Neuronal stem cell (in vitro differentiated cells): Measurements from ENCODE around the gene CACNB2.

Experiments used
- DNase-seq: peaks from one replicate; pipeline ENCODE4 v3.0.0-alpha.2; 2013; ENCODE audit warnings: low spot score
- H2AFZ ChIP-seq: one replicate; pipeline ENCODE4 v1.6.1; 2013; ENCODE audit warnings: mild to moderate bottlenecking, low read length, inconsistent platforms
- H2AK5ac ChIP-seq: 2 replicates; pipeline ENCODE4 v1.6.1; 2013; ENCODE audit warnings: low read depth, mild to moderate bottlenecking, inconsistent platforms, low read length, moderate library complexity, mixed read lengths
- H2BK120ac ChIP-seq: 2 replicates; pipeline ENCODE4 v1.6.1; 2013; ENCODE audit warnings: low read depth, mild to moderate bottlenecking, inconsistent platforms, low read length, moderate library complexity, mixed read lengths
- H2BK12ac ChIP-seq: one replicate; pipeline ENCODE4 v1.6.1; 2013; ENCODE audit warnings: low read length, inconsistent platforms
- H2BK15ac ChIP-seq: 2 replicates; pipeline ENCODE4 v1.6.1; 2013; ENCODE audit warnings: mild to moderate bottlenecking, low read length, inconsistent platforms, mixed read lengths
- H2BK5ac ChIP-seq: one replicate; pipeline ENCODE4 v1.6.1; 2013; ENCODE audit warnings: inconsistent platforms, mild to moderate bottlenecking, low read length, moderate library complexity
- H3K14ac ChIP-seq: one replicate; pipeline ENCODE4 v1.6.1; 2013; ENCODE audit warnings: low read length, inconsistent platforms
- H3K18ac ChIP-seq: 2 replicates; pipeline ENCODE4 v1.6.1; 2013; ENCODE audit warnings: low read length, inconsistent platforms
- H3K23ac ChIP-seq: 2 replicates; pipeline ENCODE4 v1.6.1; 2013; ENCODE audit warnings: low read depth, mild to moderate bottlenecking, mixed read lengths, low read length, inconsistent platforms; ENCODE audit not compliant: poor library complexity
- H3K27ac ChIP-seq: replicated peaks from 3 replicates; pipeline ENCODE4 v1.5.1; 2013; ENCODE audit warnings: low read length, inconsistent platforms
- H3K27me3 ChIP-seq, 3 experiments: 2 replicates each; pipeline ENCODE4 v1.6.1; 2013; ENCODE audit warnings: low read length in 3 of 3, mild to moderate bottlenecking in 2 of 3, inconsistent platforms in 1 of 3, low read depth in 1 of 3, mixed read lengths in 1 of 3, moderate library complexity in 1 of 3; ENCODE audit not compliant: control insufficient read depth in 3 of 3, insufficient read depth in 3 of 3
- H3K36me3 ChIP-seq, 2 donors: replicated peaks in 1 of 2; 2 replicates each; pipeline ENCODE4 v1.6.1; 2013; ENCODE audit warnings: low read length in 2 of 2; ENCODE audit not compliant: control insufficient read depth in 2 of 2, insufficient read depth in 2 of 2
- H3K4ac ChIP-seq: 2 replicates; pipeline ENCODE4 v1.6.1; 2013; ENCODE audit warnings: inconsistent platforms, mild to moderate bottlenecking, low read length, moderate library complexity
- H3K4me1 ChIP-seq, 2 donors: 1 replicate in 1 of 2; 2 replicates in 1 of 2; pipeline ENCODE4 v1.6.1; 2013; ENCODE audit warnings: low read length in 2 of 2, low read depth in 1 of 2; ENCODE audit not compliant: control insufficient read depth in 2 of 2, insufficient read depth in 1 of 2
- H3K4me2 ChIP-seq: one replicate; pipeline ENCODE4 v1.6.1; 2013; ENCODE audit warnings: mild to moderate bottlenecking, low read length, inconsistent platforms; ENCODE audit not compliant: insufficient read depth, poor library complexity, severe bottlenecking
- H3K4me3 ChIP-seq, 2 donors: 2 replicates each; pipeline ENCODE4 v1.5.1; 2013; ENCODE audit warnings: low read length in 2 of 2, mild to moderate bottlenecking in 2 of 2, inconsistent platforms in 1 of 2, moderate library complexity in 1 of 2
- H3K79me1 ChIP-seq: one replicate; pipeline ENCODE4 v1.6.1; 2013; ENCODE audit warnings: low read depth, mild to moderate bottlenecking, inconsistent platforms, low read length, moderate library complexity
- H3K9ac ChIP-seq: one replicate; pipeline ENCODE4 v1.6.1; 2013; ENCODE audit warnings: mild to moderate bottlenecking, low read depth, low read length, inconsistent platforms; ENCODE audit not compliant: poor library complexity
- H3K9me3 ChIP-seq, 2 donors: replicated peaks in 1 of 2; 2 replicates each; pipeline versions ENCODE3 to v1.6.1; 2013; ENCODE audit warnings: low read length in 2 of 2, mild to moderate bottlenecking in 2 of 2, inconsistent platforms in 1 of 2, low read depth in 1 of 2, mixed read lengths in 1 of 2, moderate library complexity in 1 of 2; ENCODE audit not compliant: control insufficient read depth in 2 of 2, insufficient read depth in 1 of 2
- H4K8ac ChIP-seq: one replicate; pipeline ENCODE4 v1.6.1; 2013; ENCODE audit warnings: low read depth, mild to moderate bottlenecking, inconsistent platforms, low read length, moderate library complexity
- H4K91ac ChIP-seq: one replicate; pipeline ENCODE4 v1.6.1; 2013; ENCODE audit warnings: low read length, low read depth, mild to moderate bottlenecking, inconsistent platforms; ENCODE audit not compliant: poor library complexity
- WGBS, 2 donors: extraction: QIAGEN DNeasy Blood & Tissue Kit; methylation state at CpG; one replicate each; pipeline ENCODE4 v1.1.7; 2013; ENCODE audit warnings: missing lambda C conversion rate in 2 of 2, mixed read lengths in 1 of 2; ENCODE audit not compliant: insufficient read length in 2 of 2, insufficient replicate concordance in 1 of 2; ENCODE audit errors: extremely low coverage in 2 of 2; 5-methylcytosine and 5-hydroxymethylcytosine counted together

CACNB2 gene

DNA sequence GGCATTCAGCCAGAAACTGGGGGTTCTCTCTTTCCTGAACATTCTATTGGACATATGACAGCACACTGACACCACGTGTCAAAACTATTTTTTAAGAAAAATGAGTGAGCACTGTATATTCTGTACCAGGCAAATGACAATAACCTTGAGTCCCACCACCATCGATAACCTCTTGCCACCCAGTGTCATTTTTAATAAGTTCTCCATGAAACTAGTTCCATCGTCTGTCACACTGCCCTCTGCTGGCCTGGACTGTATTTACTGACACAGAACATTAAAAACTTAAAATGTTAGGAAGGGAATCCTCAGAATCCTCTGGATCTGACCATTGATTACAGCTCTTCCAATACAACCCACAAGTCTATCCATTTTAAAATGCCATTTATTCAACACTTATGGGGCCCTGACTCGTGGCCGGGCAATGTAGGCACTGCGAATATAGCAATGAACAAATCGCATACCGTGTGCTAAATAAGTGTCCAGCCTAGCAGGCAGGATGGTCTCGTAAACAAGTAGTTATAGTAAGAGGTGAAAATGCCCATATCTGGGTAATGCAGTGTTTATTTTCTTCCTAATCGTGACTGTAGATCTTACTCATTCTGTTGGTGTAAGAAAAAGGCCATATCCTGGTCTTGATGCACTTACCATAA lies 35.9 kb upstream of the CACNB2 start:
- H3K4ac ChIP-seq = no peak overlapping the region
- no peak overlapping the region for H3K27ac ChIP-seq
- no peaks in the 10 kb centered on the region for H3K27me3 ChIP-seq
- H3K23ac ChIP-seq = no peak overlapping the region
- no peaks in the 10 kb centered on the region for H3K9me3 ChIP-seq
- no peak overlapping the region for H2BK5ac ChIP-seq
- H2AFZ ChIP-seq = no peak overlapping the region
- no peak overlapping the region for H3K4me3 ChIP-seq
- no peak overlapping the region for H3K14ac ChIP-seq
- H2BK12ac ChIP-seq = no peak overlapping the region
- no peaks in the 10 kb centered on the region for H3K36me3 ChIP-seq
- no peak overlapping the region for H4K91ac ChIP-seq
- DNase-seq = peak; percentile 41
- no peak overlapping the region for H3K4me2 ChIP-seq
- no peak overlapping the region for H4K8ac ChIP-seq
- no peak overlapping the region for H3K9ac ChIP-seq
- H2BK120ac ChIP-seq = no peak overlapping the region
- H2BK15ac ChIP-seq = no peak overlapping the region
- no peaks in the 10 kb centered on the region for H3K79me1 ChIP-seq
- no peak overlapping the region for H2AK5ac ChIP-seq
- H3K4me1 ChIP-seq = no peaks in the 10 kb centered on the region
- H3K18ac ChIP-seq = no peak overlapping the region
- no CpG with 5 or more reads among the region's 10 CpGs for WGBS, 2 donors

DNA sequence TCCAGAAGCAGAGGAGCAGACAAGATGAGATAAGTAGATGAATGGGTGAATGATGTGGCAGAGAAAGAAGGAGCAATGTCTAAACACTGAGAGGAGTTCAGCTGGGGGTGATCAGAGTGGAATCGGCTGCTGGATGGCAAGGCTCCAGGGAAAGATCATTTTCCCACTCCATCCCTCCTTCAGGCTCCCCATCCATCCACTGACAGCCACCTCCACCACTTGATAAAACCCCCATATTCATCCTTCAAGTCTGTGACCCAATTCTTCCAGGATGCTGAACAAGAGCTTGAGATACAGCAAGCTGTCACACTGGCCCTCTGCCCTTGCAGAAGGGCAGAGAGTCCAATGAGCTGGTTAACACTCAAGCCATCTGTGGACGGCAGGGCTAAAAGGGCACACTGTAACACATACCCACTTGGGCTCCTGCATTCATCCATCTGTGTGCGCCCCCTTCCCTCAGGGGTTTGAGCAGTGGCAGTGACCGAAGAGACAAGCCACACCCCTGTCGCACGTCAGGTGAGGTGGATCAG lies 30.8 kb upstream of the CACNB2 start:
- H2BK120ac ChIP-seq = no peak overlapping the region
- H3K4me3 ChIP-seq = no peak overlapping the region
- no peaks in the 10 kb centered on the region for H3K27me3 ChIP-seq
- H3K4ac ChIP-seq = no peak overlapping the region
- H2BK12ac ChIP-seq = no peak overlapping the region
- no peaks in the 10 kb centered on the region for H3K79me1 ChIP-seq
- no peak overlapping the region for H2BK5ac ChIP-seq
- no peaks in the 10 kb centered on the region for H3K36me3 ChIP-seq
- H2AFZ ChIP-seq = no peak overlapping the region
- H3K9me3 ChIP-seq = no peaks in the 10 kb centered on the region
- H2BK15ac ChIP-seq = peak overlapping the region; percentile 38
- H3K27ac ChIP-seq = no peak overlapping the region
- H2AK5ac ChIP-seq = no peak overlapping the region
- no peak overlapping the region for H4K91ac ChIP-seq
- no peaks in the 10 kb centered on the region for H3K4me1 ChIP-seq
- no peak overlapping the region for H3K4me2 ChIP-seq
- H4K8ac ChIP-seq = no peak overlapping the region
- WGBS, 2 donors = no CpG with 5 or more reads among the region's 6 CpGs
- peak overlapping the region; percentile 39 for H3K23ac ChIP-seq
- H3K18ac ChIP-seq = no peak overlapping the region
- H3K9ac ChIP-seq = peak overlapping the region; percentile 35
- H3K14ac ChIP-seq = no peak overlapping the region
- DNase-seq = no peak

DNA sequence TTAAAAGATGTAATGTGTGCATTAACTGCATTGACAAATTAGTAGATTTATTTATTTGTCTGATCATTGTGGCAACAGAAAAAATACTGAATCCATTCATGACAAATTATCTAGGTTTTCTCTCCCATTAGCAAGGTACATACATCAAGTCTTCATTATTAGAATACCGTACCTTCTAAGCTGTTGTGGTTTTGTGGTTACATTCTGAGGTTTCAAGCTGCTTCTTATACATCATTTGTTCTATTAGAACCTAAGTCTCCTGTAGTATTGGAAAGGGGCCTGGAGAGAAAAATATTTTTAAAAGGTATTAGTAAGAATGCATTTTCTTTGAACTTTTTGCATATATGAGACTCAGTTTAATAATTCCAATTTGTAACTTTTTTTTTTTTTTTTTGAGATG lies 26.3 kb upstream of the CACNB2 start:
- DNase-seq = no peak
- H4K91ac ChIP-seq = no peak overlapping the region
- no peak overlapping the region for H3K4me3 ChIP-seq
- no CpG with 5 or more reads among the region's 1 CpG for WGBS, 2 donors
- H2BK120ac ChIP-seq = no peak overlapping the region
- no peak overlapping the region for H2BK15ac ChIP-seq
- no peaks in the 10 kb centered on the region for H3K4me1 ChIP-seq
- no peak overlapping the region for H4K8ac ChIP-seq
- no peak overlapping the region for H3K27ac ChIP-seq
- no peak overlapping the region for H2BK12ac ChIP-seq
- no peak overlapping the region for H3K4ac ChIP-seq
- H3K18ac ChIP-seq = no peak overlapping the region
- H2AFZ ChIP-seq = no peak overlapping the region
- H3K79me1 ChIP-seq = no peaks in the 10 kb centered on the region
- H3K36me3 ChIP-seq = no peaks in the 10 kb centered on the region
- H3K23ac ChIP-seq = no peak overlapping the region
- no peak overlapping the region for H2AK5ac ChIP-seq
- no peak overlapping the region for H3K4me2 ChIP-seq
- no peak overlapping the region for H2BK5ac ChIP-seq
- H3K9ac ChIP-seq = no peak overlapping the region
- no peaks in the 10 kb centered on the region for H3K27me3 ChIP-seq
- no peak overlapping the region for H3K14ac ChIP-seq
- no peaks in the 10 kb centered on the region for H3K9me3 ChIP-seq

DNA sequence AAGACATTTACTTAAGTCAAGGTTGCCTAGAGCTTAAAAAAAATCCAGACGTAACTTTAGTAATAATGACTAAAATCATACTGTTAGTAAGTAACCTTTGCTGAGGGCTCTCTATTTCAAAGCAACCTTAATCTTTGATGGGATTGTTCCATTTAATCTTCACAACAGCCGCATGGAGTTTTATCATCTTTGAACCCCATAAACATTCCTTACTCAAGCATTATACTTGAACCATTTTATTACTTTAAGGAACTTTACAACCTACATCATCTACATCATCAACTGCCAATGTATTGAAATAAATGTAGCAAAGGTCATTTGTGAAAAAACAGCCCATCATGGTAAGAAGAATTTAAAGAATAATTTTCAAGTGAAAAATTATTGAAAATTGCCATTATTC lies 22.9 kb upstream of the CACNB2 start:
- DNase-seq = no peak
- Histone ChIP-seq H3K4me3 (no peak overlapping the region), H2AK5ac (no peak overlapping the region), H3K4me2 (no peak overlapping the region), H3K79me1 (no peaks in the 10 kb centered on the region), H3K4me1 (no peaks in the 10 kb centered on the region), H2BK120ac (no peak overlapping the region), H3K36me3 (no peaks in the 10 kb centered on the region), H4K91ac (no peak overlapping the region), H3K27ac (no peak overlapping the region), H2AFZ (no peak overlapping the region), H3K4ac (no peak overlapping the region), H2BK5ac (no peak overlapping the region), H3K23ac (no peak overlapping the region), H2BK15ac (no peak overlapping the region), H3K27me3 (peaks cover 0 to 2% (median 0%) of the 10 kb centered on the region in 3 experiments), H3K14ac (no peak overlapping the region), H2BK12ac (no peak overlapping the region), H3K9me3 (no peaks in the 10 kb centered on the region), H3K9ac (no peak overlapping the region), H3K18ac (no peak overlapping the region), H4K8ac (no peak overlapping the region)
- WGBS, 2 donors = no CpG with 5 or more reads among the region's 2 CpGs
